ENCODE results near the gene SAMD10.

SAMD10 gene

GRCh38 chr20:63968136-63968927 is 11.1 kb downstream of the SAMD10 start:
- peak overlapping the region; percentile 71 for H3K4me3 ChIP-seq (ENCODE audit: low read depth, low read length)
- no peak for DNase-seq (ENCODE audit: low read depth)
- no peak for TF ChIP-seq CTCF (IDR thresholded peaks at IDR 0.05; ENCODE audit: low read depth, low read length, missing control alignments)
- in situ Hi-C loops (cut with HindIII; ENCODE audit: low sequenced_read_pairs): no loop called here

GRCh38 chr20:63967330-63968135 is 11.9 kb downstream of the SAMD10 start:
- in situ Hi-C loops (cut with HindIII; ENCODE audit: low sequenced_read_pairs): no loop called here
- no peak for TF ChIP-seq CTCF (IDR thresholded peaks at IDR 0.05; ENCODE audit: low read depth, low read length, missing control alignments)
- DNase-seq (ENCODE audit: low read depth): no peak
- no peak overlapping the region for H3K4me3 ChIP-seq (ENCODE audit: low read depth, low read length)

- no peak for DNase-seq (ENCODE audit: low read depth)
- no peak overlapping the region for H3K4me3 ChIP-seq (ENCODE audit: low read depth, low read length)
- in situ Hi-C loops (cut with HindIII; ENCODE audit: low sequenced_read_pairs): no loop called here
- no peak for TF ChIP-seq CTCF (IDR thresholded peaks at IDR 0.05; ENCODE audit: low read depth, low read length, missing control alignments)
Observed at GRCh38 chr20:63966944-63967322, 12.5 kb downstream of the SAMD10 start.

GRCh38 chr20:63966172-63966943 is 13.1 kb downstream of the SAMD10 start:
- no peak overlapping the region for H3K4me3 ChIP-seq (ENCODE audit: low read depth, low read length)
- no peak for TF ChIP-seq CTCF (IDR thresholded peaks at IDR 0.05; ENCODE audit: low read depth, low read length, missing control alignments)
- in situ Hi-C loops (cut with HindIII; ENCODE audit: low sequenced_read_pairs): no loop called here
- DNase-seq (ENCODE audit: low read depth): no peak

DNA sequence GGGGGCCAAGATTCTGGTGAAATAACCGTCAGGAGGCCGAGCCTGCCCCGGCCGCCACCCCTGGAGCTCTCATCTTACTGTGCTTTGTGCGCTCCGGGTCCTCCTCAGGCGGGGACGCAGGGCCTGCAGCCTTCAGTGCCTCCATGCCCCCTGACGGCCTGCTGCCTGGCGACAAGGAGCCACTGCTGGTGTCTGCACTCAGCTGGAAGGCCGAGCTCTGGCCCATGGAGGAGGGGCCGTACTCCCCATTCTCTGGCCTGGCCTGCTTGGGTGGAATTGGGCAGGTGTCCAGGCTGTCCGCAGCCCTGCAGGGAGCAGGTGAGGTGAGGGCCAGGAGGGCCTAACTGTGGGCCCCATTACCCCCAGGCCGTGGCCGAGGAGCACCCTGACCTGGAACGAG is 15.0 kb downstream of the SAMD10 start:
- in situ Hi-C loops (cut with HindIII; ENCODE audit: low sequenced_read_pairs): no loop called here
- DNase-seq (ENCODE audit: low read depth): no peak
- H3K4me3 ChIP-seq (ENCODE audit: low read depth, low read length): no peak overlapping the region

More for the DNA sequence above, 15.0 kb downstream of the SAMD10 start:
- no peak for TF ChIP-seq CTCF (IDR thresholded peaks at IDR 0.05; ENCODE audit: low read depth, low read length, missing control alignments)

Data from astrocyte of the cerebellum (primary cell).